H1 (cell line): ENCODE measurements around the gene NCEH1.

ENCODE experiments used
- ASH2L ChIP-seq: fragments of 200-600, 300-600 bp; sonication (generic); IDR thresholded peaks from one replicate; pipeline ENCODE4 v1.7.1; 2017; ENCODE audit warnings: low read length
- CBX5 ChIP-seq: fragments of 300-800, 300-1000 bp; sonication (generic); IDR thresholded peaks from 2 replicates; pipeline ENCODE4 v1.7.1; 2016; ENCODE audit warnings: antibody characterized with exemption, low read length, low read depth
- EP300 ChIP-seq, 2 experiments: IDR thresholded peaks; 1 replicate in 1 of 2; 2 replicates in 1 of 2; pipeline ENCODE4 v1.6.1; 2011 to 2012; ENCODE audit warnings: low read depth in 2 of 2, low read length in 2 of 2, mild to moderate bottlenecking in 2 of 2, borderline replicate concordance in 1 of 2, inconsistent platforms in 1 of 2, moderate library complexity in 1 of 2
- EZH2 ChIP-seq: fragments of 200-600 bp; sonication (generic); IDR thresholded peaks from 2 replicates; pipeline ENCODE4 v1.7.1; 2012; ENCODE audit warnings: low read depth, mild to moderate bottlenecking, moderate library complexity, low read length, inconsistent platforms; ENCODE audit not compliant: severe bottlenecking
- POLR2A ChIP-seq, 2 experiments: IDR thresholded peaks; 1 replicate in 1 of 2; 2 replicates in 1 of 2; pipeline ENCODE4 v1.6.1; 2011; ENCODE audit warnings: low read depth in 2 of 2, low read length in 2 of 2, mild to moderate bottlenecking in 2 of 2; ENCODE audit errors: control extremely low read depth in 1 of 2
- SIRT6 ChIP-seq: IDR thresholded peaks from one replicate; pipeline ENCODE4 v1.7.1; 2012; ENCODE audit warnings: low read length, inconsistent platforms
- TAF7 ChIP-seq: optimal IDR thresholded peaks from 2 replicates; pipeline ENCODE3; 2011; ENCODE audit warnings: low read depth, mild to moderate bottlenecking, inconsistent platforms, low read length, moderate library complexity, borderline replicate concordance
- TF ChIP-seq, protein P1 (sequence below), 3 experiments: IDR thresholded peaks; 1 replicate in 2 of 3; 2 replicates in 1 of 3; pipeline versions ENCODE4 v1.5.1 to v1.6.1; 2011; ENCODE audit warnings: low read length in 3 of 3, mild to moderate bottlenecking in 3 of 3, inconsistent platforms in 2 of 3, low read depth in 1 of 3, moderate library complexity in 1 of 3; ENCODE audit not compliant: insufficient read depth in 1 of 3; ENCODE audit errors: control extremely low read depth in 1 of 3

DNA sequence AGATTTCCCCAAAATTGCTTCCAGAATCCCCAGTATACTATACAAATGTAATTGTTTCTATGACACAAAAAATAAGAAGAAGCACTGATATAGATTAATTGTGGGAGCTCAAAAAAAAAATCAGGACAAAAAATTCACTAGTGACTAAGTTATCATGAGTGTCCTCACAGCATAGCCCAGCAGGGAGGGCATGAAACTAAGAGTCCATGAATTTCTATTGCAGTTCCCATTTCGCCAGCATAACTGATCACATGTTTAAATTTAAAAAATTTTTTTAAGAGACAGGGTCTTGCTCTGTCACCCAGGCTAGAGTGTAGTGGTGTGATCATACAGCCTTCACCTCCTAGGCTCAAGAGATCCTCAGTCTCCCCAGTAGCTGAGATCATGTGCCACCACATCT lies 10.6 kb downstream of the NCEH1 start:
- no peak for TF ChIP-seq EZH2
- no peak for TF ChIP-seq ASH2L
- no peak for TF ChIP-seq POLR2A (IDR thresholded peaks at IDR 0.05; ENCODE audit: control extremely low read depth in 1 of 2, low read depth in 2 of 2, low read length in 2 of 2)
- TF ChIP-seq CBX5, result no peak
- no peak for TF ChIP-seq TAF7
- TF ChIP-seq, protein P1, sequence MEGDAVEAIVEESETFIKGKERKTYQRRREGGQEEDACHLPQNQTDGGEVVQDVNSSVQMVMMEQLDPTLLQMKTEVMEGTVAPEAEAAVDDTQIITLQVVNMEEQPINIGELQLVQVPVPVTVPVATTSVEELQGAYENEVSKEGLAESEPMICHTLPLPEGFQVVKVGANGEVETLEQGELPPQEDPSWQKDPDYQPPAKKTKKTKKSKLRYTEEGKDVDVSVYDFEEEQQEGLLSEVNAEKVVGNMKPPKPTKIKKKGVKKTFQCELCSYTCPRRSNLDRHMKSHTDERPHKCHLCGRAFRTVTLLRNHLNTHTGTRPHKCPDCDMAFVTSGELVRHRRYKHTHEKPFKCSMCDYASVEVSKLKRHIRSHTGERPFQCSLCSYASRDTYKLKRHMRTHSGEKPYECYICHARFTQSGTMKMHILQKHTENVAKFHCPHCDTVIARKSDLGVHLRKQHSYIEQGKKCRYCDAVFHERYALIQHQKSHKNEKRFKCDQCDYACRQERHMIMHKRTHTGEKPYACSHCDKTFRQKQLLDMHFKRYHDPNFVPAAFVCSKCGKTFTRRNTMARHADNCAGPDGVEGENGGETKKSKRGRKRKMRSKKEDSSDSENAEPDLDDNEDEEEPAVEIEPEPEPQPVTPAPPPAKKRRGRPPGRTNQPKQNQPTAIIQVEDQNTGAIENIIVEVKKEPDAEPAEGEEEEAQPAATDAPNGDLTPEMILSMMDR (IDR thresholded peaks at IDR 0.05; ENCODE audit: control extremely low read depth in 1 of 3, insufficient read depth in 1 of 3, low read depth in 1 of 3, low read length in 3 of 3), result no peak
- no peak for TF ChIP-seq EP300 (IDR thresholded peaks at IDR 0.05; ENCODE audit: borderline replicate concordance in 1 of 2, low read depth in 2 of 2, low read length in 2 of 2)
- TF ChIP-seq SIRT6, result no peak
